Right lobe of liver (tissue), 4 donors: Measurements from ENCODE around the gene PLPP4.

Experiments
- POLR2A ChIP-seq: fragments of 450-650 bp; IDR thresholded peaks from one replicate; pipeline ENCODE4 v1.6.1; 2017; ENCODE audit warnings: antibody characterized with exemption, mild to moderate bottlenecking
- TF ChIP-seq, protein P1 (sequence below), 4 donors: fragments of 200-600 bp in 3 of 4; fragments of 450-650 bp in 1 of 4; IDR thresholded peaks; one replicate each; pipeline versions ENCODE4 v1.5.1 to v1.8.0; 2016 to 2022; ENCODE audit warnings: antibody characterized with exemption in 4 of 4, mild to moderate bottlenecking in 2 of 4
- donor health status: DM: no; HTN: no; CAD: no.
- donor health status: DM: no; HTN: no; CAD: no.
- donor health status: DM: no; HTN: yes; CAD: no.

DNA sequence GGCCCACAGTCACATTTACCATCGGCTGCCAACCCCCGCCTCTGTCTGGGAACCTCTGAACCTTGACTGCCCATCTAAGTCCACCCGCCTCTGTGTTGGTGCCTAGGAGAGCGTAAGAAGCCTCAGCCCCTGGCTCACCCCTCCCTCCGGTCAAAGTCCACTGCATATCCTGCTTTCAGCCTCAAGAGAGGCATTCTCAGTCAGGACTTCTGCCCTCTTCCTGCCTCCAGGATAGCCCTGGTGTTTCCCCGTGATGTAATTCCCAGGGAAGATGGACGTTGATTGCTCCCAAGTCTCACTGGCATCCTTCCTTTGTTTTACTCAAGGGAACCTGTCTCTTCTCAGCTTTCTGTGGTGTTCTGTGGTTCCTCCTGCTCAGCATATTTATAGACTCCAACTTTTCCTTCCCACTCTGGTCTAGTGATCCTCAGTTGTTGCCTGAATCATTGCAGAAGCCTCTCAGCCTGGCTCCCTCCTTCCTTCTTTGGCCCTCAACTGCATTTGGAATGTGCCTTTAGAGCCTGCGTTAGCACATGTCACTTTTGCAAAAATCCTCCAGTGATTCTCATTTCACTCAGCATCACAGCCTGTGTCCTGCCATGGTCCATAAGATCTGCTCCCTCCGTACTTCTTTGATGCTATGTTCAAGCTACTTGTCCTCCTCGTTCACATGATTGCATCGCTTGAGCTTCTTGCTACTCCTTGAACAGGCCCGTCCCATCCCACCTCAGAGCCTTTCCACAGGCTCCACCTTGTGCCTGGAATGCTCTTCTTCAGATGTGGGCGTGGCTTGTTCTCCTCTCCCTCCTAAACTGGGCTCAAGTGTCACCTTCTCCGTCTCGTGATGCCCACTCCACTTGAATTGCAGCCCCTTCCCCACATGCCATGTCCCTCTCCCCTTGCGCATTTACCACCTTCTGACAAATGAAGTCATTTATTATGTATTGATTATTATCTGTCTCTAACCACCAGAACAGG lies 124.2 kb downstream of the PLPP4 start:
- TF ChIP-seq, protein P1, sequence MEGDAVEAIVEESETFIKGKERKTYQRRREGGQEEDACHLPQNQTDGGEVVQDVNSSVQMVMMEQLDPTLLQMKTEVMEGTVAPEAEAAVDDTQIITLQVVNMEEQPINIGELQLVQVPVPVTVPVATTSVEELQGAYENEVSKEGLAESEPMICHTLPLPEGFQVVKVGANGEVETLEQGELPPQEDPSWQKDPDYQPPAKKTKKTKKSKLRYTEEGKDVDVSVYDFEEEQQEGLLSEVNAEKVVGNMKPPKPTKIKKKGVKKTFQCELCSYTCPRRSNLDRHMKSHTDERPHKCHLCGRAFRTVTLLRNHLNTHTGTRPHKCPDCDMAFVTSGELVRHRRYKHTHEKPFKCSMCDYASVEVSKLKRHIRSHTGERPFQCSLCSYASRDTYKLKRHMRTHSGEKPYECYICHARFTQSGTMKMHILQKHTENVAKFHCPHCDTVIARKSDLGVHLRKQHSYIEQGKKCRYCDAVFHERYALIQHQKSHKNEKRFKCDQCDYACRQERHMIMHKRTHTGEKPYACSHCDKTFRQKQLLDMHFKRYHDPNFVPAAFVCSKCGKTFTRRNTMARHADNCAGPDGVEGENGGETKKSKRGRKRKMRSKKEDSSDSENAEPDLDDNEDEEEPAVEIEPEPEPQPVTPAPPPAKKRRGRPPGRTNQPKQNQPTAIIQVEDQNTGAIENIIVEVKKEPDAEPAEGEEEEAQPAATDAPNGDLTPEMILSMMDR (IDR thresholded peaks at IDR 0.05), result no peak
- no peak for TF ChIP-seq POLR2A
